Myocyte (in vitro differentiated cells): ENCODE measurements around the gene PCDHGA8. TPM values are rescaled to one million over a fixed set of nuclear protein-coding genes. Genes with fewer than 3 reads are reported as not detected.
A peak's percentile ranks its signal among the peaks of the same experiment; 100 is the strongest.
"Not testable (repeated sequence)": the region's sequence is repeated elsewhere in the genome, so short reads cannot be mapped to it uniquely, and the experiment has no call there.

Experiments
- DNase-seq: peaks from one replicate; pipeline ENCODE4 v3.0.0-alpha.2; 2012; ENCODE audit warnings: low read depth
- polyA plus RNA-seq: library from polyadenylated mRNA; unstranded; fragments of >200 nt; gene quantifications from one replicate; pipeline ENCODE4 v1.2.1, GENCODE V29; 2012; ENCODE audit warnings: missing spikeins
- total RNA-seq: library from RNA; depleted of rRNA; stranded (reverse); fragments of >200 nt; gene quantifications from 2 replicates; pipeline ENCODE4 v1.2.3, GENCODE V29; 2014

The PCDHGA8 gene
- 1.6 and 2.2 TPM in 2 replicates for total RNA-seq
- 0.32 TPM for polyA plus RNA-seq

- DNase-seq = peak; percentile 14
Measured at GRCh38 chr5:141392429-141393198, at the start of gene PCDHGA8. PCDHGA8 (plus strand) TSS chr5:141392633; CDS start chr5:141392814, 181 bp downstream.

DNA sequence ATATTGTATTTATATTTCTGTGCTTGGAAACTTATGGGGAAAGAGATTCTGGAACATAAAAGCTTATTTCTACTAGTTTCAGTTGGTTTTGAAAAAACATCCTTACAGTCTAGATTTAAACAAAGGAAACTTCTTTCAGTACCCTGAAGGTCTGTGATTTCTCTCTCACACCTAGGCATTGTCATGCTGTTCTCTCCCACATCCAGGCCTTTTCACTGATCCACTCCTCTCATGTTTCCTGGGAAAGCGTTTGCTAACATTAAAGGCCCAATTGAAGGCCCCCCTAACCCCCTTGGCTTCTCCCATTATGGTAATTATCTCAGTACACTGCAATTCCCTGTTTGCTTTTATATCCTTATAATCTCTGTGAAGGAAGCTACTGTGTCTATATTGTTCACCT, 49.7 kb upstream of the PCDHGA8 start:
- DNase-seq = no peak

- no peak for DNase-seq
Measured at GRCh38 chr5:141343242-141343952, 49.0 kb upstream of the PCDHGA8 start, which contains the start of gene PCDHGA3. PCDHGA3 (plus strand) TSS chr5:141343829; CDS start chr5:141344034, 205 bp downstream.

GRCh38 chr5:141343953-141344463, 48.4 kb upstream of the PCDHGA8 start:
- DNase-seq = no peak

DNA sequence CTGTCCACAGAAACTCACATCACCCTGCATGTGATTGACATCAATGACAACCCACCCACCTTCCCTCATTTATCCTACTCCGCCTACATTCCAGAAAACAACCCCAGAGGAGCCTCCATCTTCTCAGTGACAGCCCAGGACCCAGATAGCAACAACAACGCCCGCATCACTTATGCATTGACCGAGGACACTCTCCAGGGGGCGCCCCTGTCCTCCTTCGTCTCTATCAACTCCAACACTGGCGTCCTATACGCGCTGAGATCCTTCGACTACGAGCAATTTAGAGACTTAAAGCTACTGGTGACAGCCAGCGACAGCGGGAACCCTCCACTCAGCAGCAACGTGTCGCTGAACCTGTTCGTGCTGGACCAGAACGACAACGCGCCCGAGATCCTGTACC, 47.1 kb upstream of the PCDHGA8 start:
- no peak for DNase-seq

DNA sequence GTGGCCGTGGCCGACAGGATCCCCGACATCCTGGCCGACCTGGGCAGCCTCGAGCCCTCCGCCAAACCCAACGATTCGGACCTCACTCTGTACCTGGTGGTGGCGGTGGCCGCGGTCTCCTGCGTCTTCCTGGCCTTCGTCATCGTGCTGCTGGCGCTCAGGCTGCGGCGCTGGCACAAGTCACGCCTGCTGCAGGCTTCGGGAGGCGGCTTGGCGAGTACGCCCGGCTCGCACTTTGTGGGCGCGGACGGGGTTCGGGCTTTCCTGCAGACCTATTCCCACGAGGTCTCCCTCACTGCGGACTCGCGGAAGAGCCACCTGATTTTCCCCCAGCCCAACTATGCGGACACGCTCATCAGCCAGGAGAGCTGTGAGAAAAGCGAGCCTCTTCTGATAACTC, 46.4 kb upstream of the PCDHGA8 start:
- DNase-seq = not testable (repeated sequence)

DNA sequence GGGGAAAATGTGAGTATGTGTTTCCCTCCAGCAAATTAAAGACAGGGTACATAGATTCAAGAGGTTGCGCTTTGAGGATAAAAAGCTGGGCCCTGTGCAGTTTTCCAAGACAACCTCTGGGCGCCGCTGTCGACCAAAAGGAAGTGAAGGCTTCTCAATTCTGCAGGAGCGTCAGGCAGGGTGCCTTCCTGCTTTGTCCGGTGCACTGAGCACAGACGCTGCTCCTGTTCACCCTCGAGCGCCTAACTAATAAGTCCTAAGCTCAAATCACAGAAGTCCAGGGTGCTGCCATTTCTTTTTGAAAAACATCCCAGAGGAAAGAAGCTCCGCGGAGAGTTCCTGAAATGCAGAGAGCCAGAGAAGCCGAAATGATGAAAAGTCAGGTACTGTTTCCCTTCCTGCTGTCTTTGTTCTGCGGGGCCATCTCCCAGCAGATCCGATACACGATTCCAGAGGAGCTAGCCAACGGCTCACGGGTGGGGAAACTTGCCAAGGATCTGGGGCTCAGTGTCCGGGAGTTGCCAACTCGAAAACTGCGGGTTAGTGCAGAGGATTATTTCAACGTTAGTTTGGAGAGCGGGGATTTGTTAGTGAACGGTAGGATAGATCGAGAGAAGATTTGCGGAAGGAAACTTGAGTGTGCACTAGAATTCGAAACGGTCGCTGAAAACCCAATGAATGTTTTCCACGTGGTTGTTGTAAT, 42.4 kb upstream of the PCDHGA8 start, which contains the start of gene PCDHGB1:
Gene PCDHGB1 (plus strand): TSS at position 183 of the 703 bp plus-strand sequence. CDS start 162 bp downstream, at position 345.
- DNase-seq = peak; percentile 72

DNA sequence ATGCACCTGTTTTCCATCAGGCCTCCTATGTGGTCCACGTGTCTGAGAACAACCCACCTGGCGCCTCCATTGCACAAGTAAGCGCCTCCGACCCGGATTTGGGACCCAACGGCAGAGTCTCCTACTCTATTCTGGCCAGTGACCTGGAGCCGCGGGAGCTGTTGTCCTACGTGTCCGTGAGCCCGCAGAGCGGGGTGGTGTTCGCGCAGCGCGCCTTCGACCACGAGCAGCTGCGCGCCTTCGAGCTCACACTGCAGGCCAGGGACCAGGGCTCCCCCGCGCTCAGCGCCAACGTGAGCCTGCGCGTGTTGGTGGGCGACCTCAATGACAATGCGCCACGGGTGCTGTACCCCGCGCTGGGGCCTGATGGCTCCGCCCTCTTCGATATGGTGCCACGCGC, 40.8 kb upstream of the PCDHGA8 start:
- no peak for DNase-seq

- no peak for DNase-seq
Measured at GRCh38 chr5:141354900-141355469, 37.4 kb upstream of the PCDHGA8 start, which contains the start of gene PCDHGA4. PCDHGA4 (plus strand) TSS chr5:141355021; CDS start chr5:141355108, 87 bp downstream.

GRCh38 chr5:141355641-141356040, 36.8 kb upstream of the PCDHGA8 start:
- no peak for DNase-seq

- DNase-seq = no peak
Measured at GRCh38 chr5:141356133-141356532, 36.3 kb upstream of the PCDHGA8 start.

- no peak for DNase-seq
Measured at GRCh38 chr5:141356950-141357349, 35.5 kb upstream of the PCDHGA8 start.

DNA sequence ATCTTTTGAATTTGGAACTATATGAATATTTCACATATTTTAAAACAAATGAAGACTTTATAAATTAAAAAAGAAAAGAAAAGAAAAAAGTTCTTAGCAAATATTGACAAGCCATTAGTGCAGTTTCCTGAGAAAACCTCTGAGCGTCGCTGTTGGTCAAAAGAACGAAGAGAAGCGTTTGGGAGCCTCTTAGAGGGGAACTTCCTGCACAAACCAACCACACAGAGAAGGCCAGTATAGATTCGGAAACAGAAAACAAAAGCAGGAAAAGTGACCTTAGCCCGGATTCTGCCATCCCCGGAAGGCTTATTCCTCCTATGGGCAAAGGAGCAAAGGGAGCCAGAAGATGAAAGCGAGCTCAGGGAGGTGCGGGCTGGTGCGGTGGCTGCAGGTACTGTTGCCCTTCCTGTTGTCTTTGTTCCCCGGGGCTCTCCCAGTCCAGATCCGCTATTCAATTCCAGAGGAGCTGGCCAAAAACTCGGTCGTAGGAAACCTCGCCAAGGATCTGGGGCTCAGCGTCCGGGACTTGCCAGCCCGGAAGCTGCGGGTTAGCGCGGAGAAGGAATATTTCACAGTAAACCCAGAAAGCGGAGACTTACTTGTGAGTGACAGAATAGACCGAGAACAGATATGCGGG, 32.5 kb upstream of the PCDHGA8 start, which contains the start of gene PCDHGB2:
Gene PCDHGB2 (plus strand): TSS at position 205 of the 637 bp plus-strand sequence. CDS start 142 bp downstream, at position 347.
- peak; percentile 72 for DNase-seq

DNA sequence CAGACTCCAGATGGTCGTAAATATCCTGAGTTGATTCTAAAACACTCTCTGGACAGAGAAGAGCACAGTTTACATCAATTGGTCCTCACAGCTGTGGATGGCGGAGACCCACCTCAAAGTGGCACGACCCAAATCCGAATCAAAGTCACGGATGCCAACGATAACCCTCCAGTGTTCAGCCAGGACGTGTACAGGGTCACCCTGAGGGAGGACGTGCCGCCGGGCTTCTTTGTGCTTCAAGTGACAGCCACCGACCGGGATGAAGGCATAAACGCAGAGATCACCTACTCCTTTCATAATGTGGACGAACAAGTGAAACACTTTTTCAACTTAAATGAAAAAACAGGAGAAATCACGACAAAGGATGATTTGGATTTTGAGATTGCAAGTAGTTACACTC, 31.7 kb upstream of the PCDHGA8 start:
- no peak for DNase-seq

GRCh38 chr5:141362719-141363118, 29.7 kb upstream of the PCDHGA8 start:
- no peak for DNase-seq

DNA sequence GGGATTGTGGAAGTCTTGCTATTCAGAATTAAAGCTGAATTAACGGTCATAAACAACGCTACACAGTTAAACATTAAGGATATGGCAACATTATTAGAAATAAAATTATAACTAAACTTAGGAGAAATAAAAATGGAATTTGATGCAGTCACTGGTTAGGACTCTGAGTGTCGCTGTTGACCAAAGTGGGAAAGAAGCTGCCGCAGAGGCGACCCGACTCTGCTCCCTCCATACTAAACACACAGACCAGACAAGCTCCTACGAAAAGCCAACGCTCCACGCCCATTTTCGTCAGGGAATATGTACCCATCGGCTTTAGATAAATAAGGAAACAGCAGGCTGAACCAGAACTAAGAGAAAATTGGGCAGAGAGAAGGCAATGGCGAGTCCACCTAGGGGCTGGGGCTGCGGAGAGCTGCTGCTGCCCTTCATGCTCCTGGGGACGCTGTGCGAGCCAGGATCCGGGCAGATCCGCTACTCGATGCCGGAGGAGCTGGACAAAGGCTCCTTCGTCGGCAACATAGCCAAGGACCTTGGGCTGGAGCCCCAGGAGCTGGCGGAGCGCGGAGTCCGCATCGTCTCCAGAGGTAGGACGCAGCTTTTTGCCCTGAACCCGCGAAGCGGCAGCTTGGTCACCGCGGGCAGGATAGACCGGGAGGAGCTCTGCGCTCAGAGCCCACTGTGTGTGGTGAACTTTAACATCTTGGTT, 28.3 kb upstream of the PCDHGA8 start, which contains the start of gene PCDHGA5:
Gene PCDHGA5 (plus strand): TSS at position 211 of the 709 bp plus-strand sequence. CDS start 169 bp downstream, at position 380.
- no peak for DNase-seq

GRCh38 chr5:141366016-141366896, 26.2 kb upstream of the PCDHGA8 start:
- DNase-seq = no peak
